Spinal cord (tissue), 10 donors: ENCODE measurements around the gene NIPA2. TPM values are rescaled to one million over a fixed set of nuclear protein-coding genes. Genes with fewer than 3 reads are reported as not detected.

Experiments used
- DNase-seq, 6 donors: peaks; one replicate each; pipeline versions ENCODE4 v3.0.0 to v3.0.0-alpha.2; 2013 to 2015; ENCODE audit warnings: low spot score in 6 of 6, low read depth in 4 of 6
- H3K27ac ChIP-seq: one replicate; pipeline ENCODE4 v1.5.1; 2013; ENCODE audit warnings: low read depth, low read length, control low read depth
- H3K27me3 ChIP-seq: one replicate; pipeline ENCODE4 v1.6.1; 2013; ENCODE audit warnings: low read length; ENCODE audit not compliant: control insufficient read depth, insufficient read depth
- H3K36me3 ChIP-seq: one replicate; pipeline ENCODE4 v1.6.1; 2013; ENCODE audit warnings: low read length; ENCODE audit not compliant: control insufficient read depth, insufficient read depth
- H3K4me1 ChIP-seq: one replicate; pipeline ENCODE4 v1.6.1; 2013; ENCODE audit warnings: low read length; ENCODE audit not compliant: control insufficient read depth, insufficient read depth
- H3K4me3 ChIP-seq: one replicate; pipeline ENCODE4 v1.5.1; 2013; ENCODE audit warnings: low read depth, low read length, control low read depth
- H3K9me3 ChIP-seq: one replicate; pipeline ENCODE4 v1.6.1; 2013; ENCODE audit warnings: low read length; ENCODE audit not compliant: control insufficient read depth, insufficient read depth
- WGBS: methylation state at CpG from one replicate; pipeline ENCODE4 v1.1.5; 2013; ENCODE audit warnings: missing lambda C conversion rate; ENCODE audit not compliant: insufficient coverage; 5-methylcytosine and 5-hydroxymethylcytosine counted together
- polyA plus RNA-seq, 2 donors: library from polyadenylated mRNA; unstranded; fragments of 120-200 nt; gene quantifications; one replicate each; pipeline ENCODE4 v1.2.1, GENCODE V29; 2013; ENCODE audit not compliant: insufficient read length in 2 of 2
- total RNA-seq, 2 donors: library from RNA; depleted of rRNA in 1 of 2; stranded (reverse); fragments of 120-200 nt in 1 of 2; fragments of >200 nt in 1 of 2; gene quantifications; one replicate each; pipeline versions ENCODE4 v1.2.3 to v1.2.4, GENCODE V29; 2013 to 2014
- donor health status: healthy.

NIPA2 gene
- total and polyA plus RNA-seq, 4 donors = 51.6 to 58.2 (median 55.4) TPM

DNA sequence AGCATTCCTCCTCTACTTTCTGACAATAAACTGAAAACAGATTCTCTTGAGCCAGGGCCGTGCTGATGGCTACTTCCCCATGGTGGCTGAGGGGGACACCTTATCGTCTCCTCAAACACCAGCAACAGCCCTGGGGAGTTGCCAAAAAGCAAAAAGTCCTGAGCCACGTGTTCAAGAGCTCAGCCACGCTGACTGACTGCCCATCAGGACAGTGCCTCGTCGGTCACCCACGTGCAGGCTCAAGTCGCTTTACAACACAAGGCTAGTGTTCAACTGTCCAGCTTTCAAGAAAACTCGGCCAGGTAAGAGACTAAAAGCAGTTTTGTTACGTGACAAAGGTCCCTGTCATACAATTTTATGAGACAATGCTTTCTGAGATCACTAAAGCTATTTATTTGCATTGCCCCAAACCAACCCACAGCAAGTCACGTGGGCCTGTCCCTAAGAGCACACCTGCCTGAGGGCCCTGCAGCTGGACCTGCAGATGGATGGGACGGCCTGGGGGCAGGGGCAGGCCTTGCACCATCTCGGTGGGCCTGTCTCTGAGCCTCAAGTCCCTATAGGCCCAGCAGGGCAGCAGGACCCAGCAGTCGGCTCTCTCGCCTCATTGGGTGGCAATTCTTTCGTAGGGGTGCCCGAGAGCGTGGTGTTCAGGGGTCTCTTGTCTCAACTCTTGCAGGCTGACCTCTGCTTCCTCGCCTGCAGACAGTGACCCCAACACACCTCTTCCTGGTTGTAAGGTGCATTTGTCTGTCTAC lies 42.7 kb downstream of the NIPA2 start:
- Histone ChIP-seq H3K27me3 (no peaks in the 10 kb centered on the region), H3K4me1 (peaks cover 10% of the 10 kb centered on the region), H3K9me3 (no peaks in the 10 kb centered on the region), H3K36me3 (peaks cover 50% of the 10 kb centered on the region), H3K4me3 (no peak overlapping the region), H3K27ac (no peak overlapping the region)
- WGBS = 93% methylated on average over 18 of the region's 19 CpGs
- DNase-seq = no peak

DNA sequence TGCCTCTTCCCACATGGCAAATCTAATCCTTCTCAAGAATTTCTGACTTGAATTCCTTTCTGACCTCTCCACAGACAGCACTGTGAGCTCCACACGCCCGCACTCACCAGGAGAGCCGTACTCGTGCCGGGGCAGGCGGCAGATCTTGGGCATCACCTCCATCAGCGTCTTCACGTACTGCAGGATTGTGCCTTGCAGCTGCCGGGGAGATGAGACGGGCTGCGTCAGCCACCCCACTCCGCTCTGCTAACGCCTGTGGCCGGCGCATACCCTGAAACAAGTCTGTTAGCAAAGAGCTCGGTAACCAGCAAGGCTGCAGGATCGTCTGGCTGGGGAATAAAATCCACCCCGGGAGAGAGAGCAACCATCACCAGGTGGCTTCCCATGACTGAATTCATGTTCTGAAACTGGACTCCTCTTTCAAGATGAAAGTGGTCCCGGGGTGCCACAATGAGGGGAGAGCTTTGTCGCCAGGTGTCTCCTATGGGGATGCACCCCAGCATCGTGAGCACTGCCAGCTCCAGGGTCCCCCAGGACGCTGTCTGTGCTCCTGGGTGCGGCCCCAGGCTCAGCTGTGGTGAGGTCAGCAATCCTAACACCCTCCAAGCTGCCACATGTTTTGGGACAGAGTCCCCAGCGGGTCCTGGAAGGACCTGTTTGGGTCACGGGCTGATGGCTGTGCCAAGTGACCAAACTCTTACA lies 43.4 kb downstream of the NIPA2 start:
- no peaks in the 10 kb centered on the region for H3K27me3 ChIP-seq
- peaks cover 50% of the 10 kb centered on the region for H3K36me3 ChIP-seq
- H3K27ac ChIP-seq = no peak overlapping the region
- no peak for DNase-seq
- 95% methylated on average over 22 of the region's 25 CpGs for WGBS
- H3K4me1 ChIP-seq = peaks cover 7% of the 10 kb centered on the region
- H3K4me3 ChIP-seq = no peak overlapping the region
- H3K9me3 ChIP-seq = no peaks in the 10 kb centered on the region

DNA sequence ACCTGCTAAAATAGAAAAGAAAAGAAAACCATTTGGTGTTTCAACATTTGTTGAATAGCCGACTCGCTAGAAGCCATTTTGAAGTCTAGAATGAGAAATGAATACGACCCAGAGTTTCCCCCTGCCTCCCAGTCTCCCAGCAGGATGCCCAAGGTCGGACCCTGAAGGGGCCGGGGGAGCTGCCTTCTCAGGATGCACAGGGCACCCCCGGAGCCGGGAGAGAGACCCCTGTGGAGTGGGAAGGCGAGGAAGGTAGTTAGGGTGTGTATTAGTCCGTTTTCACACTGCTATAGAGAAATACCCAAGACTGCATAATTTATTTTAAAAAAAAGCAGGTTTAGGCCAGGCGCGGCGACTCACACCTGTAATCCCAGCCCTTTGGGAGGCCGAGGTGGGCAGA lies 44.7 kb downstream of the NIPA2 start:
- DNase-seq = no peak
- Histone ChIP-seq H3K9me3 (no peaks in the 10 kb centered on the region), H3K4me1 (peaks cover under 1% of the 10 kb centered on the region), H3K27ac (no peak overlapping the region), H3K4me3 (no peak overlapping the region), H3K27me3 (no peaks in the 10 kb centered on the region), H3K36me3 (peaks cover 50% of the 10 kb centered on the region)
- 90% methylated on average over 2 of the region's 13 CpGs for WGBS

DNA sequence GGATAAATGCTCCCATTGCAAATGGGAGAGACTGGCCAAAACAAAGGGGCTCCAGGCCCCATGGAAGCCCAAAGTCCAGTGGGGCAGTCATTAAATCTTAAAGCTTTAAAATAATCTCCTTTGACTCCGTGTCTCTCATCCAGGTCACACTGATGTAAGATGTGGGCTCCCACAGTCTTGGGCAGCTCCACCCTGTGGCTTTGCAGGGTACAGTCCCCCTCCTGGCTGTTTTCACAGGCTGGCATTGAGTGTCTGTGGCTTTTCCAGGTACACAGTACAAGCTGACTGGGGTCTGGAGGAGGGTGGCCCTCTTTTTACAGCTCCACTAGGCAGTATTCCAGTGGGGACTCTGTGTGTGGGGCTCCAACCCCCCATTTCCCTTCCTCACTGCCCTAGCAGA lies 45.9 kb downstream of the NIPA2 start:
- Histone ChIP-seq H3K4me3 (no peak overlapping the region), H3K27ac (no peak overlapping the region), H3K36me3 (peaks cover 47% of the 10 kb centered on the region), H3K27me3 (no peaks in the 10 kb centered on the region), H3K4me1 (no peaks in the 10 kb centered on the region), H3K9me3 (no peaks in the 10 kb centered on the region)
- 89% methylated on average over 1 of the region's 1 CpG for WGBS
- DNase-seq = no peak

DNA sequence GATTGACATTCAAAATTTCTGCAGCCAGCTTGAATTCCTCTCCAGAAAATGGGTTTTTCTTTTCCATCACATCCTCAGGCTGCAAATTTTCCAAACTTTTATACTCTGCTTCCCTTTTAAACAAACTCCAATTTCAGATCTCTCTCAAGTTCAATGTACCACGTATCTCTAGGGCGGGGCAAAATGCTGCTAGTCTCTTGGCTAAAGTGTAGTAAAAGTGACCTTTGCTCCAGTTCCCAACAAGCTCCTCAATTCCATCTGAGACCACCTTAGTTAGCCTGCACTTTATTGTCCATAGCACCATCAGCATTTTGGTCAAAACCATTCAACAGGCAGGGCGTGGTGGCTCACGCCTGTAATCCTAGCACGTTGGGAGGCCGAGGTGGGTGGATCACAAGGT lies 46.7 kb downstream of the NIPA2 start:
- no peak overlapping the region for H3K4me3 ChIP-seq
- WGBS = no CpG with 5 or more reads among the region's 6 CpGs
- DNase-seq = no peak
- H3K36me3 ChIP-seq = peaks cover 45% of the 10 kb centered on the region
- H3K27me3 ChIP-seq = no peaks in the 10 kb centered on the region
- no peaks in the 10 kb centered on the region for H3K9me3 ChIP-seq
- H3K27ac ChIP-seq = no peak overlapping the region
- H3K4me1 ChIP-seq = no peaks in the 10 kb centered on the region

DNA sequence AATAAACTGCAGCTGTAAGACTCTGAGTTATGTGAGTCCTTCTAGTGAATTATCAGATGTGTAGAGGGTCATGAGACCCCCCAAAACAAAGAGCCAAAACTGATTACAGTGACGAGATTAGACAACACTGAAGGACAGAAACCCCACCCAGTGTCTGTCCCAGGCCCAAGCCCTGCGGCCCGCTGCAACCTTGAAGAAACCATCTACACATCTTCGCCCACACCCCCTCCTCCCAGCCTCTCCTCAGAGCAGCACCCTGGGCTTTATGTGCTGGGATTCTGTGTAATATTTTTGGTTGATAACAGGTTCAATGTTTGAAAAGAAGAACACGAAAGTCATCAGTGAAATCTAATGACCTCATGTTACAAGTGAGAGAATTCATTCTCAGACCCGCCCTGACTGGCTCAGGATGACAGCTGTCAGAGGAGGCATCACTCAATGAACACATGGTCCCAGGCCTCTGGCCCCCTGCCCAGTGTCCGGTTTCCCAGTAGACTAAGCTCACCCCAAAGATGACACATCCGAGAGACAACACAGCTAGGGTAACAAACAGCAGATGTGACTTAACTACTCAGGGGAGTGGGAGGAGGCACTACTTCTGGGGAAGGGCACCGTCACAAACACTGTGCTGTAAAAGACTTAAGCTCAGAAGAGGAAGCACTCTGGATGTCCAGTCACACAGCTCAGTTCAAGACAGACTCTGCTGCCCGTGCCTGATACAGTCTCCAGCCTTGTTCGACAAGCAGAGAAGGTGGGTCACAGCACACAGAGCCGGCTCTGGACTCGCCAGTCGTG lies 48.9 kb downstream of the NIPA2 start:
- Histone ChIP-seq H3K4me3 (no peak overlapping the region), H3K36me3 (peaks cover 41% of the 10 kb centered on the region), H3K27ac (no peak overlapping the region), H3K27me3 (no peaks in the 10 kb centered on the region), H3K4me1 (no peaks in the 10 kb centered on the region), H3K9me3 (no peaks in the 10 kb centered on the region)
- 93% methylated on average over 8 of the region's 14 CpGs for WGBS
- DNase-seq = no peak

DNA sequence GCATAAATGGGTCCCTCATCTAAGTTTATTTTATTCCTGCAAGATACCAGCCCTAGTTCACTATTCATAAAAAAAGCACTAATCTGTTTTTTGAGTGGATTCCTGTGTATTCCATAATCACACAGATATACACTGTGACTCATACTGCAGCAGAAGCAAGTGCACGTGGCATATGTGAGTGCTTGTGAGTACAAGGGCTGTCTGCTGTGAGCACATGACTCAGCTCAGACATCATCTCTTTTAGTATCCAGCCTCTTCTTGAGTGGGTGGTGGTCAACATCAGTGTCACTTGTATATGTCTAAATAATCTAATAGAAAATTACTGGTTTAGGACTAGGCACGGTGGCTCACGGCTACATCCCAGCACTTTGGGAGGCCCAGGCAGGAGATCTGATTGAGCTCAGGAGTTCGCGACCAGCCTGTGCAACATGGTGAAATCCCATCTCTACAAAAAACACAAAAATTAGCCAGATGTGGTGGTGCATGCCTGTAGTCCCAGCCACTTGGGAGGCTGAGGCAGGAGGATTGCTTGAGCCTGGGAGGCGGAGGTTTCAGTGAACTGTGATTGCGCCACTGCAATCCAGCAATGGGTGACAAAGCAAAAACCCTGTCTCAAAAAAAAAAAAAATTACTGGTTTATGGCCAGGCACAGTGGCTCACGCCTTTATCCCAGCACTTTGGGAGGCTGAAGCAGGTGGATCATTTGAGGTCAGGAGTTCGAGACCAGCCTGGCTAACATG lies 49.8 kb downstream of the NIPA2 start:
- H3K27me3 ChIP-seq = no peaks in the 10 kb centered on the region
- no peak overlapping the region for H3K4me3 ChIP-seq
- H3K27ac ChIP-seq = no peak overlapping the region
- H3K36me3 ChIP-seq = peaks cover 38% of the 10 kb centered on the region
- H3K4me1 ChIP-seq = no peaks in the 10 kb centered on the region
- WGBS = 96% methylated on average over 2 of the region's 9 CpGs
- DNase-seq = no peak
- H3K9me3 ChIP-seq = no peaks in the 10 kb centered on the region

DNA sequence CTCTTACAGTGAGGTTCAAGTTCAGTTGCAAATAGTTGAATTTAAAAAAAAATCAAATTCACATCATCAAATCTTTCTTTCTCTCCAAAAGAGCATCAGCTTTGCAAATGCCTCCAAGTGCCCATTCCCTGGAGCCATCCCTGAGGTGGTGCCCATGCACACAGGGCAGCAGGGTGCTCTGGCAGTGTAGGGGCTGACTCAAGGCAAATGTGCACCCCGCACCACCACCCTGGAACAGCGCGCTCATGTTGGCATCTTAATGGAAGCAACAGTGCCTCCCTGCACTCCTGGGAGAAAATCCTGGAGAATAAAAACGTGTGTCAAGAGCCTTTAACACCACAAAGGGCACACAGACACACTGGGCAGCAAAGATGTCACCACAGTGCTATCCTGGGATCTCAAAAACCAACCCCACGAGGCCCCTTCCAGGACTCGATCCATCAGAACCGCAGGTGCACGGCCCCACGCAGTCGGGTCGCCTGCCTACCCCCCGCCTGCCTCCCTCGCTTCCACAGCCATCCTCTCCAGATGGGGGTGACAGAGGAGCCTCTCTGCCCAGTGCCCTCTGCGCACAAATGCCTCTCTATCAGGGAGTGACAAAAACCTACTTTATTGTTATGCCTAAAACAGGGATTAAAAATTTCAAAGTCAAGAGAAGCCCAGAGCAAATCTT lies 50.8 kb downstream of the NIPA2 start:
- no peaks in the 10 kb centered on the region for H3K27me3 ChIP-seq
- WGBS = 87% methylated on average over 13 of the region's 14 CpGs
- no peak for DNase-seq

DNA sequence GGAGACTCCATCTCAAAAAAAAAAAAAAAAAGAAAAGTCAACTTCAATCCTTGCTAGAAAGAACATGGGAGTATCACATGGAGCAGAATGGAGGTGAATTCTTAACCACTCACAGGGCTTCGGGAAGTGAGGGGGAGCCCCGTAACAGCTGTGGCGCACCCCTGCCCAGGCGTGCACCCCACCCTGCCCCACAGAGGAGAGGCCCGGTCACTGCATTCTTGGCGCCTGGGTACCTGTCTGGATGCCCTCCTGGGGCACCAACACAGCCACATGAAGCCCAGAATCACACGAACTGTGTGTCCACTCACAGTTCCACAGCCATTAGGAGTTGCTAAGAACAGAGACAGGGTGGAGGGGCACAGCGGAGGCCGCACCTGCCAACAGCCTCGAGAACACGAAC lies 51.8 kb downstream of the NIPA2 start:
- Histone ChIP-seq H3K4me3 (no peak overlapping the region), H3K4me1 (no peaks in the 10 kb centered on the region), H3K27me3 (no peaks in the 10 kb centered on the region), H3K9me3 (no peaks in the 10 kb centered on the region), H3K36me3 (peaks cover 37% of the 10 kb centered on the region), H3K27ac (no peak overlapping the region)
- DNase-seq = no peak
- 97% methylated on average over 5 of the region's 11 CpGs for WGBS

More for the DNA sequence above, 50.8 kb downstream of the NIPA2 start:
- Histone ChIP-seq H3K4me1 (no peaks in the 10 kb centered on the region), H3K36me3 (peaks cover 37% of the 10 kb centered on the region), H3K27ac (no peak overlapping the region), H3K9me3 (no peaks in the 10 kb centered on the region), H3K4me3 (no peak overlapping the region)
